ENCODE results near the gene TTC33. TPM values are rescaled to one million over a fixed set of nuclear protein-coding genes. Genes with fewer than 3 reads are reported as not detected.
"Not testable (repeated sequence)": the region's sequence is repeated elsewhere in the genome, so short reads cannot be mapped to it uniquely, and the experiment has no call there.

Gene TTC33
- polyA plus RNA-seq, 5 donors: 20.1 to 44.6 (median 36.1) TPM

- DNase-seq: no peak
These were observed 139.0 kb downstream of the TTC33 start for GRCh38 chr5:40616781-40617180.

- DNase-seq: no peak
These were observed 140.1 kb downstream of the TTC33 start for GRCh38 chr5:40615586-40616170.

DNA sequence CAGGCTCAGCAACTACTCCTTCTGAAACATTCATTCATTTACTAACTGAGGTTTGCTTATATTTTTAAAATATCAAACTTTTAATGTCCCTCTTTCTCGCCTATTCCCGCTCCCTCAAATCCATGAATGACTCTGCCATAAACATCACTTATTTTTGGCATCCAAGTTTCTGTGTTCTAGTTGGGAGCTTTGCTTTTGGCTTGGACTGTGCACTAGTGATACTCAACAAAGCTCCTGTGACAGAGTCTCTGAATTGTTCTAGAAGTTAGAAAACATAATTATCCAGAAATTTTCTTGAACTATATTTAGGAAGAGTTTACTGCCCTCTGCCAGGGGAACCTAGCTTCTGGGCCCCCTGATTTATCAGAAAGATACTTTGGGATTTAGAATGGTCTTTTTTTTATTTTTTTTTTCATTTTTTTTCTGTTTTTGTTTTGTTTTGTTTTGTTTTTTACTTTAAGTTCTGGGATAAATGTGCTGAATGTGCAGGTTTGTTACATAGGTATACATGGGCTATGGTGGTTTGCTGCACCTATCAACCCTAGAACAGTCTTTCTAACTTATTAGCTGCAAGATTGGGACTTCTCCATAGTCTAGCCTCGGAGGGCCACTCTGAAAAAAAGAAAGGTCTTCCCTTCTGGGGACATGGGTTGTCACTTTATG is 140.7 kb downstream of the TTC33 start:
- DNase-seq: no peak

- no peak for DNase-seq
These were observed 141.3 kb downstream of the TTC33 start for GRCh38 chr5:40614466-40614865.

- no peak for DNase-seq
These were observed 148.6 kb downstream of the TTC33 start for GRCh38 chr5:40607202-40607601.

DNA sequence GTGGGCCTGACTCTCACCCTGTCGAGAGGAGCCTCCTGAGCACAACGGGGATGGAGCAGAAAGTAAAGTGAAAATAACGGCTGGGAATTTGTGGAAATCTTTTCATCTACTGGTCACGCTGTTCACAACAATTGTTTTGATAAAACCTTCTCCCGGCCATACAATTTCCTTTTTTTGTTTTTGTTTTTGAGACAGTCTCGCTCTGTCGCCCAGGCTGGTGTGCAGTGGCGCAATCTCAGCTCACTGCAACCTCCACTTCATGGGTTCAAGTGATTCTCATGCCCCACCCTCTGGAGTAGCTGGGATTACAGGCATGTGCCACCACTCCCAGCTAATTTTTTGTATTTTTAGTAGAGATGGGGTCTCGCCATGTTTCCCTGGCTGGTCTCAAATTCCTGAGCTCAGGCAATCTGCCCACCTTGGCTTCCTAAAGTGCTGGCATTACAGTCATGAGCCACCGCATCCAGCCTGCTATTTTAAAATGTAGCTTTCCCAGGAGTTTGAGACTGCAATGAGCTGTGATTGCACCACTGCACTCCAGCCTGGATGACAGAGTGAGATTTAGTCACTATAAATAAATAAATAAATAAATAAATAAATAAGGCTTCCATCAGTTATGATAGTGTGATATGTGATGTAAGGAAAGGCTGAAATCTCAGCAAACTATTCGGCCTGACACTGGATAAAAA is 149.5 kb downstream of the TTC33 start:
- DNase-seq: no peak

DNA sequence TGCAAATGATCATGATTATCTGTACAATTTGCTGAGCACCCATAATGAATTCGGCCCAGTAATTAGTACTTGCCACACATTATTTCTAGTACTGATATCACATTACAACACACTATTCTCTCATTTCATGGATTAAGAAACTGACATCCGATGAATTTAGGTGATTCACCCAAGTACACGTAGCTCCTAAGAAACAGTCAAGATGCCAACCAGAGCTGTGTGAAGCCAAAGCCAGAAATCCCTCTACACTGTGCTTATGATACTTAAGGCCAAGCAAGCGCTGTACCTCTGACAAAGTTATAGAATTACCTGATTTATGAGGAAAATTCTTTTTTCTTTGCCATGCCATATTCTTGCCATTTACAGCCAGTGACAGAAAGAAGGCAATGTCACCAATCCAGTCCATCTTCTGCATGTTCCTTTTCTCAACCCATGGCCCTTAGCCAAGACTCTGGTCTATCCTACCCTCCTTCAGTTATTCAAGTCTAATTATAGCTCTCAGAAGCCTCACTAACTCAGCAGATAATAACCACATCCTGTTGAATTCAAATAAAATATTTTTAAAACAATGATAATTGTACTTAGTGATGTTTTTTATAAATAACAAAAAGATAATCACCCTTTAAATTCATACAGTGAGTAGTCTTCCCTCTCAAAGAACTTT is 150.3 kb downstream of the TTC33 start:
- no peak for DNase-seq

- no peak for DNase-seq
These were observed 152.4 kb downstream of the TTC33 start for GRCh38 chr5:40603378-40603777.

DNA sequence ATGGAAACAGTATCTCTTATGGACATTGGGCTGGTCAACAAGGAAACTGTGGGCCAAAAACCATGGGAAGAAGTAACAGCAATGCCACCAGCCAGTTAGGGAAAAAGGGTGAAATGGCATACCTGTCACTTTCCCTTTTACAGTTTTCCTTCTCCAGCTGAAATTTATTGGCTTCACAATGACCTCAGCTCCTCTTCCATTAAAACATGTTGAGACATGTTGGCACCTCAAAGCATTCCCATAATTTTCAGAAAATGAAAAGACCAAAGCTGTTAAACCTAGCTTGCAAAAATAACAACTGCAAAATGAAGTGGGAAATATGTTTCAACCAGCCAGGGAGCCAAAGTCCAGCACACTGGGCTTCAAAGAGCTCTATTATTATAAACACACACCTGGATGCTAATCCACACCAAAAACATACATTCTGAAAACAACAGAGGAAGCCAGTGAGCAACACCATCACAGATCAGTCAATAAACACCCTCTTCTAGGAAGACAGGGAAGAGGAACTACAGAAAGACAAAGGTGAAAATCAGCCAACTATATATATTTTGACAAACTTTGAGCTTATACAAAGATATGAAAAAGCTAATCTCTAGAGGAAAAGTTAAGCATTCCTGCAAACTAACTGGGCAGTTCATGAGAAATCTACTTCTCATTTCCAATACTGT is 154.4 kb downstream of the TTC33 start:
- no peak for DNase-seq

GRCh38 chr5:40600383-40600782 is 155.4 kb downstream of the TTC33 start:
- DNase-seq: no peak

GRCh38 chr5:40599676-40600075 is 156.1 kb downstream of the TTC33 start:
- no peak for DNase-seq

DNA sequence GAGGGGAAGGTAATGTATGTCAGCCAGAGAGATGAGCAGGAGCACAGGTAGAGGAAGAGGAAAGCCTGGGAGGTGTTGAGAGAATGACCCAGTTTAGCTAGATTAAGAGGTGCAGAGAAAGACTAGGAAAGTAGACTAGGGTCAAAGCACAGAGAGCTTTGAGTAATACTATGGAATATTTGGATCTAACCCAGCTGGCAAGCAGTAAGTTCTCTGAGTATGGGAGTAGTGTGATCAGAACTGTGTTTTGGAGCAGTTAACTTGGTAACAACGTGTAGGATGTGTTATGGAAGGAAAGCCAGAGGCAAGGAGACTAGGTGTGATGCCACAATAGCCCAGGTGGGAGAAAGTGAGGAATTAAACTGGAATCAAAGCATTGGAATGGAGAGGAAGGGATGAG is 160.9 kb downstream of the TTC33 start:
- DNase-seq: peak in 1 of 2 donors; percentile 28

DNA sequence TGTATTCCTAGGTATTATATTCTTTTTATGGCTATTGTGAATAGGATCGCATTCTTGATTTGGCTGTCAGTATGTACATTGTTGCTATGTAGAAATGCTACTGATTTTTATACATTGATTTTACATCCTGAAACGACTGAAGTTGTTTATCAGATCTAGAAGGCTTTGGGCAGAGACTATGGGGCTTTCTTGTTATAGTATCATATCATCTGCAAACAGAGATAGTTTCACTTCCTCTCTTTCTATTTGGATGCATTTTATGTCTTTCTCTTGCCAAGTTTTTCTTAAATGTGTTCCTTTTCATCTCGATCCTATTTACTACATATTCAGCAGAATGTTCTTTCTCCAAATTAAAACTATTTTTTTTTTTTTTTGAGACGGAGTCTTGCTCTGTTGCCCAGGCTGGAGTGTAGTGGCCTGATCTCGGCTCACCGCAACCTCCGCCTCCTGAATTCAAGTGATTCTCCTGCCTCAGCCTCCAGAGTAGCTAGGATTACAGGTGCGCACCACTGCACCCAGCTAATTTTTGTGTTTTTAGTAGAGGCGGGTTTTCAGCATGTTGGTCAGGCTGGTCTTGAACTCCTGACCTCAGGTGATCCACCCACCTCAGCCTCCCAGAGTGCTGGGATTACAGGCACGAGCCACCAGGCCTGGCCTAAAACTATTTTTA is 163.9 kb downstream of the TTC33 start:
- not testable (repeated sequence) for DNase-seq

DNA sequence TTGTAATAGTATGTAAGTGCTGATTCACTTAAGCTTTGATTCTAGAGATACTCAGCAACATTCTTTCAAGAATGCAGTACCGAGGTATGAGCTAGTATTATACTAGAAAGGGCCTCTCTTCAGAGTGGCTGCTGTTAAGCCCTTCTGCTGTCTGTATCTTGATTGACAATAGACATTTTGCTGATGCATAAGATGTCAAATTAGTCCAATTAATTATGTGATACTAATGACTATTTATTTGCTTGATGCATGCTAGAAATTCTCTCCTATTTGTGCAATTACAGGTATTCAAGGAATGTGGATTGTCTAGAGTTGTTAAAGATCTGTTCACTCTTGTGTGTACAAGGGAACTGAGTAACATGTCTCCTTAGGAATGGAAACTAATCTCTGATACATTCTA is 168.4 kb downstream of the TTC33 start:
- no peak for DNase-seq

DNA sequence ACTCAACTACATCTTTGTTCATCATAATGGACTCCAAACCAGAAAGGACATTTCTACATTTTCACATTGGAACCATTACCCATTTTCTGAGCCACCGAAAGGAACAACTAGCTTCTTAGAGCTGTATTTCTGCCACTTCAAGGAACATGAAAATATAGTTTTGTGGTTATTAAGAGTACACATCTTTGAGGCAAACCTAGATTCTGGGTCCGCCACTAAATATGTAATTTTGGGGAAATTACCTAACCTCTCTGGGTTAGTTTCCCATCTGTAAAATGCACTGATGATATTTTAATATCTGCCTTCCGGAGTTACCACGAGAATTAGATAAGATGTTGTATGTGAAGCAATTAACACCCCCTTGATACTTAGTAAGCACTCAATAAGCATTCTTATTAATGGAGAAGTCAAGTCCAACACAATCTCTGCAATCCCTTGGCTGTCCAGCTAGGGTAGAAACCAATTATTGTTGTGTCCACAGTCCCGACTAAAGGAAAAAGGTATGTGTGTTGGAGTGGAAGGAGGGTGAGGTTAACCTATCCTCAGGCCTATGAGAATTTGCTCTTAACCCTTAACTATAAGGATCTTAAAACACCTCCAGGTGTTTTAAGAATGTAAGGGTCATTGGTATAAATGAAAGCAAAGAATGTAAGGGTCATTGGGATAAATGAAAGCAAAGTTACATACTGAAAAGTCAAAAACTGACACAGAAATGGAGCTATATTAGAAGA is 170.1 kb downstream of the TTC33 start:
- no peak for DNase-seq

DNA sequence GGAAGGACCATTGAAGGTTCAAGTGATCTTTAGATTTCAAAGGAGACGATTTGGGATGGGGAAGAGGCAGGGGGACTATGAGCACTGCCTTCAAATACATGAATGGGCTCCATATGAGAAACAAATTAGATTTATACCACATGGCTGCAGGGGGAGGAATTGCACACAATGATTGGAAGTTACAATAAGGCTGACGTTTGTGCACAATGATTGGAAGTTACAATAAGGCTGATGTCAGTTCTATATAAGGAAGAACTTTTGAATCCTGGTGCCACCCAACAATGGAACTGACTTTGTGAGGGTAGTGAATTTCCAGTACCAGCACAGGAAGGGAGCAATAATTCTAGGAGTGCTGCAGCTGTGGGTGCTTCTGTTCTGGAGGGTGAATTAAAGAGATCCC is 171.7 kb downstream of the TTC33 start:
- DNase-seq: no peak

DNA sequence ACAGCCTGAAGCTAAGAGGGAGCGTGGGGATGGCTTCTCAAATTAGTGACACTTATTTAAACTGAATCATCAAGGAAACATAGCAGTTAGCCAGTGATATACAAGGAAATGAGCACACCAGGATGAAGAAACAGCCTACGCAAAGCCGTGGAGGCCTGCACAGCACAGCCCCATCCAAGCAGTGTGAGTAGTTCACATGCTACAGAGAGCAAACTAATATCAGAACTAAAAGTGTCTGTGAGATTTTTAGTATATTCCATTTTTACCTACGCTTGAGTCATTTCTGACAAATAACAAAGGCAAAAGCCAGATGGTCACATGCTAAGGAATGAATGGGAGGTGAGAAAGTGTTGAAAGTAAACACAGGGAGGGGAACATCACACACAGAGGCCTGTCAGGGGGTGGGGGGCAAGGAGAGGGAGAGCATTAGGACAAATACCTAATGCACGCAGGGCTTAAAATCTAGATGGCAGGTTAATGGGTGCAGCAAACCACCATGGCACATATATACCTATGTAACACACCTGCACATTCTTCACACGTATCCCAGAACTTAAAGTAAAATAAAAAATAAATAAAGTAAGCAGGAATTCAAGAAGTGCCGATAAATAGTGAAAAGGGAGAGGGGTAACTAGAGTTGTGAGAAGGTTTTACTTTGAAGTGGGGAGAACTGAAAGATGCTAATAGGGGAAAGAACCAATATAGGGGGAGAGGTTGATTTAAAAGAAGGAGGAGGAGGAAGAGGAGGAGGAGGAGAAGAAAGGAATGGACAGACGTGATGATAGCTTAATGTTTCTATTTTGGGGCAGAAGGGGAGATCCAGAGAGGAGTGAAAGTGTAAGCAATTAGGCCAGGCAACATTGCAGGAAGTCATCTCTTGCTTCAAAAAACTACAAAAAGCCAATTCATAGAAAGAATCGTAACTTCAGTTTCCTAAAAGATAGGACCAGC is 177.0 kb downstream of the TTC33 start:
- no peak for DNase-seq

GRCh38 chr5:40577718-40578117 is 178.0 kb downstream of the TTC33 start:
- no peak for DNase-seq

- DNase-seq: no peak
These were observed 179.8 kb downstream of the TTC33 start for GRCh38 chr5:40575921-40576320.

DNA sequence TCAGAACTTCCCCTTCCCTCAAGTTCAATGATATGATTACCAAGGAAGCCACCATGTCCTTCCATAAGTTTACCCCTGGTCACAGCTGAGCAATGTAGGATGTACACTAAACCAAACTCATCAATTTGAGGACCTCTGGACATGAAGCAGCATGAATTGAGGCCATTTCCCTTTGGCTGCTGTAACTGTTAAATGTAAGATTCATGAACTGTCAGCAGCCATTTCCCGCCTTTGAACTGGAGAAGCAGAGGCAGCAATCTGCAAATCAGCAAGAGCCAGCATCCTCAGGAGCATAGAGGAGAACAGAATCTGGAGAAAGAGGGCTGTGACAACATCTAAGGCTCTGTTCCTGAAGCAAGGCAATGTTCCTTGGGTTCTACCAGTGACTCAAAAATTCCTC is 180.3 kb downstream of the TTC33 start:
- no peak for DNase-seq

All from right lung (tissue), 5 donors.